HG03095 (cell line): ENCODE data around the gene SH3BP2.

Experiments
- ATAC-seq: cut with Tn5 transposase; IDR thresholded peaks from one replicate; pipeline ENCODE4 v1.9.1; 2021; ENCODE audit warnings: moderate library complexity; ENCODE audit not compliant: unreplicated experiment

The SH3BP2 gene

DNA sequence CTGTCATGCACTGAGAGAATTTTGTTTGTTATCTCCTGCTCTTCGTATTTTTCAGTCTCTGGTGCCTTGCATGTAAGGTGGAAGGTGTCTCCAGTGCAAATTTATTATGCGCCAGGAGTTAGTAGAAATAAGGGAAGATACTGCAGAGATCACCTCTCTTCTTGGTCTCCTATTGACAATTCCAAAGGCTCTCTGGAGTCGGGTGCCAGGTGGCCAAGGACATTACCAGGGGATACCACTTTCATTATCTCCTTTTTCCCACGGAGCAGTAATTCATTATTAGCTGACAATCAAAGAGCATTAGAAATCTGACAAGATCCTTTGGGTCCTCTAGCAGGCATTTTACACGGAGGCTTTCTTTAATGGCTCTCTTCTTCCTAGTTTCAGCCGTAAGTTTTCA lies 76.8 kb downstream of the SH3BP2 start:
- ATAC-seq = no peak

DNA sequence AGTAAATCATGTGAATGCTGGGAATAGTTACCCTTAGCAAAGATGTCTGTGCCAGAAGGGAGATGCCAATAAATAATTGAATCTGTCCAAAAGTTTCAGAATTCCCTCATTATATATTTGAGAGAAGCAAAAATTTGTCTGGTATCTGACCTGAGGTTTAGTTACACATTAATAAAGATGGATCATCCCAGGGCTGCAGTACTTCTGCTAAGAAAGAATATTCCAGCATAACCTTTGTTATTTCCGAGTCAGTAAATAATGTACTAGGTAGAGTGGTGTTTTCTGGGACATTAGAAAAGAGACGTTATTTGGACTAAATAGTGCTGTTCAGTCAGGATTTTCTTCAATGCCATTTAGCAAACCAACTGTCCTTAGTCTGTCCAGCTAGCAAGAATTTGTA lies 77.2 kb downstream of the SH3BP2 start:
- no peak for ATAC-seq

DNA sequence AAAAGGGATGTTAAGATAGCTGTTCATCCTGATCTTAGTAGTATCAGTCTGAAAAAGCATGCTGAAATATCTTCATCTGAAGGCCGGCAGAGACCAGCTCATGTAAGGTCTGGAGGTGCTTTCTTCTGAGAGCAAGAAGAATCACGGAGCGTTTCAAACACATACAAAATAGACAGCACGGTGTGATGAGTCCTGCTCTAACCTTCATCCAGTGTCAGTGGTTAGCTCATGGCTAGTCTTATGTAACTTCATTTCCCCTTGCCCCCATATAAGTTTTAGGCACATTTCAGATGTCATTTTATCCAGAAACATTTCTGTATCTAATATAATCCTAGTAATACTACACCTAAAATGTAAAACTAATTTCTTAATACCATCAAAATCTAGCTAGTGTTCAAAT lies 78.6 kb downstream of the SH3BP2 start:
- ATAC-seq = no peak

DNA sequence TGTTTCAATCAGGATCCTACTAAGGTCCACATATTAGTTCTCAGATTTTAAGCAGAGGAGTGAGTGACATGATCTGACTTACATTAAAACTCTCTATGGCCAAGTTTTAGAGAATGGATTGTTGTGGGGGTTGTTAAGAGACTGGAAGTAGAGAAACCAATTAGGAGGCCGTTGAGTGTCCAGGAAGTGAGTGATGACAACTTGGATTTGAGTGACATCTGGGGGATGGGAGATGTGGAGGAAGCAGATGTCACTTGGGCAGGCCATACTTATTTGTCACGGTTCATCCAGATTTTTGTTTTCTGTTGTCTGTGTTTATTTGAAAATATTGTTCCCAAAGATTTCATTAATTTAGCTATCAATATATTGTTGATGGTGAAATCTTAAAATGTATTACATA lies 79.0 kb downstream of the SH3BP2 start:
- no peak for ATAC-seq

DNA sequence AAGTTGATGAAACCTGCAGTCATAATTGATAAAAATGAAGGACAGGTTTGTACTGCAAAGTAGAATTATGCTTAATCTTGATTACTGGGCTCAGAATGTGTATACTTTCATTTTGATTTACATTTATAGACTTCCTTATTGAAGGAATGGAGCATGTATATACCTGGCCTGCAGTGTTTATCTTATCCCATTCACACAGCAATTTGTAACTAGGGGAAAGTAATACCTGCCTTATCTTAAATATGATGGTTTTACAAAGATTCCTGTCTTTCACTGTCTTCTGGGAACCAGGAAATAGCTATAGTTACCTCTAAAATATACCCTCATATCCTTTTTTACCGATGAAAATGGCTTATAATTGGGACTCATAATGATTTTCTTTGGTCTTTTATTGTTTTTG lies 80.4 kb downstream of the SH3BP2 start:
- no peak for ATAC-seq

DNA sequence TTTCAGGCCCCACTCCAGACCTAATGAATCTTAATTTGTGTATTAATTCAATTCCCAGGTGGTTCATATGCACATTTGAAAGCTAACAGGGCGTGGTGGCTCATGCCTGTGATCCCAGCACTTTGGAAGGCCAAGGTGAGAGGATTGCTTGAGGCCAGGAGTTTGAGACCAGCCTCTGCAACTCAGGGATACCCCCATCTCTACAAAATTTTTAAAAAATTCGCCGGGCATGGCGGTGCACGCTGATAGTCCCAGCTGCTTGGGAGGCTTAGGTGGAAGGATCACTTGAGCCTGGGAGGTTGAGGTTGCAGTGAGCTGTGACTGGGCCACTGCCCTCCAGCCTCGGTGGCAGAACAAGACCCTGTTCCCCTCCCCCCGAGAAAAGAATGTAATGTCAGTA lies 82.0 kb downstream of the SH3BP2 start:
- no peak for ATAC-seq

DNA sequence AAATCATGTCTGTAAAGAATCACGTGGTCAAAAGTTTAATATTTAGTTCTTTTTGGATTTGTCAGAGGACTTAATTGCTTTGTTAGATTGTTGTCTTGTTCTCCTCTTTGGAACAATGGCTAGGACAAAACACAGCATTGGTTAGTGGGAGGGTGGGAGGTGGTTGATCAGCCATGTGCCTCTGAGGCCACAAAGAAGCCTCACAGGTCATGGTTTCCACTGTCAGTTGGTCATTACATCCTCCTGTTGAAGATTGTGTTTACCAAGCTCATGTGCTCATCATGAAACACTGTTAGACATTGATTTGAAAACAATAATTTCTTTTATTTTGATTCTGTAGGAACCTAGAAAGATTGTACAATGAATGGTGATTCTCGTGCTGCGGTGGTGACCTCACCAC lies 82.7 kb downstream of the SH3BP2 start:
- no peak for ATAC-seq

DNA sequence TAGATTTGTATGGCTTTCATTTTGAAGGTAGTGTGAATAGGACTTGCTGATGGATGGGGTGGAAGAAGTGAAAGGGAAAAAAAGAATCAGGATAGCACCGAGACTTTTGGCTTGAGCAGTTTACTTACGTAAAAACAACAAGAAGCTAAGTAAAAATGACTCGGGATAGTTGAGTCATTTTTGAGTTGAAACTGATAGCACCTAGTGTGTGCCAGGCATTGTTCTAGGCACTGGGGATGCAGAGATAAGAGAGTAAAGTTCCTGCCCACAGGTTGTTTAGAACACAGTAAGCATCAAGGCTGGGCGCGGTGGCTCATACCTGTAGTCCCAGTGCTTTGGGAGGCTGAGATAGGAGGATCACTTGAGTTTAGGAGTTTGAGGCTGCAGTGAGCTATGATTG lies 85.5 kb downstream of the SH3BP2 start:
- no peak for ATAC-seq

DNA sequence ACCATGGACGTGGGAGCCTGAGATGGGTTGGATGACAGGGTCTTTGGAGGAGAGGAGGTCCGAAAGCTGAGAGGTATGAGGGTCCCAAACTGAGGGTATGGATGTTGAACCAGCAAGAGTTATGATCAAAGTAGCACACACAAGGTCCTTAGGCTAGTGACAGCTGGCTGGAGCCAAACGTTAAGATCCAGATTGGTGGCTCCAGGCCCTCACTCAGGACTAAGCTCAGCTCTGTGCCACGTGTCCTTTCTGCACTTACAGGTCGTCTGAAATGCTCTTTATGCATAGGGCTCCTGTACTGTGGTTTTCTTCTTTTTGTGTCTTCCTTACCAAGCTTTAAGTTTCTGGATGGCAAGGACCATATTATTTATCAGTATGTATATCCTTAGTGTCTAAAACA lies 86.1 kb downstream of the SH3BP2 start:
- no peak for ATAC-seq

DNA sequence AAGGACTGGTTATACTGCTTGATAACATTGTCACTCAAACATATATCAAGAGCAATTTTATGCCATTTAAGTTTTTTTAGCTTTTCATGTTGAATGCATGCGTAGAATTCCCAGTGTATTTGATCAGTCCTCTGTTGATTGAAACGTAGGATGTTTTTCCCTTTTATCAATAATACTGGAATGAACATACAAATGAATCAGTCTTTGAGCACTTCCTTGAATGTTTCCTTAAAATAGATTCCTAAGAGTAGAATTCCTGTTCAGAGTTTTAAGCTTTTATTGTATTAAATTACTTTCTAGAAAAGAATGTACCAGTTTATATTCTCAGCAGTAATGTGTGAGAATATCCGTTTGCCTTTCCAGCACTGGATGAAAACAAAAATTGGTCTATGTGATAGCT lies 88.5 kb downstream of the SH3BP2 start:
- ATAC-seq = no peak

DNA sequence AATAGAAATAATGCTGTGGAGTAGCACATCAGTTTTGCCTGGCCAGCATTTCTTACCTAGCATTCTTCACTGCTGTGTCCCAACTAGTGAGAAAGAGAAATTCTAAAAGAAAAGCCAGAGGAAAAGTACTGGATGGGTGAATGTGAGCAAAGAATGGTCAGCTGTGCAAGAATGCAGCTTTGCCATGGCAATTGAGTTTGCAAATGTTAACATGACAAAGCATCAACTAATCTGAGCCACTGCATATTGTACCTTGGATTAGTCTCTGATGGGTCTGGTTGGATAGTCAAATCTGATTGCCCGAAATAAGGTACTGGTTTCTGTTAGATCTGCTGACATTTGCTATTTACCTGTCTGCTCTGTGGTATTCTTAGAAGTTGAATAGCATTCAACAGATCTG lies 89.5 kb downstream of the SH3BP2 start:
- no peak for ATAC-seq

DNA sequence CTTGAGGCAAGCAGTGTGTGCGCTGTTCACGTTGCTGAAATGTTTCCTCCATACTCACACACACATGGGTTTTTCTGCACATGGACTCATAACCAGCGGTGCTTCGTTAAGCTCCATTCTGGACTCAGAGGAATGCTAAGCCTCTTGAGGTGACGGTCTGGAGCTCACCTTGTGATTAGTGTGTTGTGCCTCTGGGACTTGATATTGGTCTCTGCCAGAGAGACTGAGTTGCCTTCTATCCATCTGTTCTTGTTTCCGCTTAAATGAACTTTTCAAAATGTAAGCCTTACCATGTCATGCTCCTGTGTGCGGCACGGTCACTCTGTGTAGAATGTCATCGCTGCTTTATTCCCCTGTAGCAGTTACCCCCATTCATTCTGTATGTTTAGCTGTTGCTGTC lies 93.3 kb downstream of the SH3BP2 start:
- ATAC-seq = no peak

DNA sequence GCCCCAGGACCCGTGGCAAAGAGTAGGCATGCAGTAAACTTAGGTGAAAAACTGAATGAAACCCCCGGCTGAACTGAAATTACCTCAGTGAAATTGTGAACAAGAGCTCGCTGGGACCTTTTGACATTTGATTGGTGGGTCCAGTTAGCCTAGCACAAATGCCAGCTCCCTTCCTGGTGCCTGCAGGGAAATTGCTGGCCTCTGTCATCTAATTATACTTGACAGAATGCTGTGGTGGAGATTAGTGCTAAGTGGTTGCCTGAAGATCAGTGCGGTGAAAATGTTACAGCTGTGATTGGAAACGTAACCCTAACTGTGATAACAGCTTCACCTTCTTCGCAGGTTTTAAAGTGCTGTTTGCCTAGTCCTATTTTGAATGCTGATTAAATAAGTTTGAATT lies 93.7 kb downstream of the SH3BP2 start:
- no peak for ATAC-seq

DNA sequence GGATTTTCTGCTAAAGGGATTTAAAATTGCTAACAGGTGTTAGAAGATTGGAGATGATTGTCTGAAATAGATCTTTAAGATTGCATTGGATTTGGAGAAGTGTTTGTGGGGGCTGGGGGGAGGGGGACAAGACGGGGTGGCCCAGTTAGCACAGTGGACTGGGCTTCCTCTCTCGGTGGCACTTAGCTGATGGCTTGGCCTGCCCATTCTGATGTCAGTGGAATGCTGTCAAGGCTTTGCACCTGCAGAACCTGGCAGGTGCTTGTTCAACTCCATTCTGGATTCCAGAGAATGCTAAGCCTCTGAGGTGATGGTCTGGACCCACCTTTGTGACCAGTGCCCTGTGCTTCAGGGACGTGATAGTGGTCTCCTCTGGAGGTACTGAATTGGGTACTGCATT lies 94.5 kb downstream of the SH3BP2 start:
- no peak for ATAC-seq

DNA sequence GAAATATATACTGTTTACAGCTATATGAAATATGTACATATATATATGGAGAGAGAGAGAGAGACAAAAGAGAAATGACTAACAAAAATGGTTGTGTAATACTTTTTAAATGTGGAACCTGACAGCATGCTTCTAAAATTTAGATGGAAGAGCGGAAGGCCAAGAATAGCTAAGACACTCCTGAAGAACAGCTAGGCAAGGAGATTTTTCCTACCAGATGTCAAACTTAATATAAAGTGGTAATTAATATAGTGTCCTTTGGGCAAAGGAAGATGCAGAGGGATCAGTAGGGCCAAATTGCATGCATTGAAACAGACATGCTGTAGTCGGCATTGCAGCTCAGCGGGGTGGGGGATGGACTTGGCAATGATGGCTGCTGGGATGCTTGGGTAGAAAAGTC lies 96.0 kb downstream of the SH3BP2 start:
- ATAC-seq = no peak
